Activated effector memory CD4-positive, alpha-beta T cell treated with anti-CD3 and anti-CD28 coated beads, Interleukin-2, amount 50 U/mL, for 16 hours (primary cell): ENCODE data around the gene PHF14.
"Not testable (repeated sequence)": the region's sequence is repeated elsewhere in the genome, so short reads cannot be mapped to it uniquely, and the experiment has no call there.

Experiments
- DNase-seq: peaks from one replicate; pipeline ENCODE4 v3.0.0-alpha.2; 2020

The PHF14 gene

GRCh38 chr7:10973061-10973941 is at the start of gene PHF14:
PHF14 (plus strand) TSS chr7:10973872; CDS start chr7:10974324, 452 bp downstream.
- DNase-seq = peak; percentile 98

GRCh38 chr7:10924370-10924769 is 49.3 kb upstream of the PHF14 start:
- DNase-seq = no peak

GRCh38 chr7:10928203-10928602 is 45.5 kb upstream of the PHF14 start:
- not testable (repeated sequence) for DNase-seq

- DNase-seq = no peak
Observed at GRCh38 chr7:10930551-10930950, 43.1 kb upstream of the PHF14 start.

GRCh38 chr7:10931161-10931560 is 42.5 kb upstream of the PHF14 start:
- no peak for DNase-seq

GRCh38 chr7:10934292-10934691 is 39.4 kb upstream of the PHF14 start:
- no peak for DNase-seq

- DNase-seq = no peak
Observed at GRCh38 chr7:10939237-10939910, 34.3 kb upstream of the PHF14 start.

- peak; percentile 94 for DNase-seq
Observed at GRCh38 chr7:10939911-10940703, 33.6 kb upstream of the PHF14 start.

GRCh38 chr7:10940704-10941355 is 32.8 kb upstream of the PHF14 start:
- DNase-seq = peak; percentile 65

GRCh38 chr7:10950494-10950893 is 23.2 kb upstream of the PHF14 start:
- no peak for DNase-seq

- not testable (repeated sequence) for DNase-seq
Observed at GRCh38 chr7:10950974-10951578, 22.6 kb upstream of the PHF14 start.

- no peak for DNase-seq
Observed at GRCh38 chr7:10952588-10952987, 21.1 kb upstream of the PHF14 start.

- DNase-seq = not testable (repeated sequence)
Observed at GRCh38 chr7:10953078-10953750, 20.5 kb upstream of the PHF14 start.

- no peak for DNase-seq
Observed at GRCh38 chr7:10956528-10956927, 17.1 kb upstream of the PHF14 start.

- DNase-seq = not testable (repeated sequence)
Observed at GRCh38 chr7:10960242-10960641, 13.4 kb upstream of the PHF14 start.

GRCh38 chr7:10965016-10965415 is 8.7 kb upstream of the PHF14 start:
- not testable (repeated sequence) for DNase-seq

- DNase-seq = no peak
Observed at GRCh38 chr7:10972174-10972573, 1.5 kb upstream of the PHF14 start.

GRCh38 chr7:10973942-10974911 is 555 bp downstream of the PHF14 start:
- no peak for DNase-seq

- no peak for DNase-seq
Observed at GRCh38 chr7:10977113-10977512, 3.4 kb downstream of the PHF14 start.

GRCh38 chr7:10981317-10981716 is 7.6 kb downstream of the PHF14 start:
- no peak for DNase-seq
